ENCODE measurements around the gene NSF. TPM values are rescaled to one million over a fixed set of nuclear protein-coding genes. Genes with fewer than 3 reads are reported as not detected.

Gene NSF
- total RNA-seq, 1 donor from 2014 or later, result 43.0 TPM

DNA sequence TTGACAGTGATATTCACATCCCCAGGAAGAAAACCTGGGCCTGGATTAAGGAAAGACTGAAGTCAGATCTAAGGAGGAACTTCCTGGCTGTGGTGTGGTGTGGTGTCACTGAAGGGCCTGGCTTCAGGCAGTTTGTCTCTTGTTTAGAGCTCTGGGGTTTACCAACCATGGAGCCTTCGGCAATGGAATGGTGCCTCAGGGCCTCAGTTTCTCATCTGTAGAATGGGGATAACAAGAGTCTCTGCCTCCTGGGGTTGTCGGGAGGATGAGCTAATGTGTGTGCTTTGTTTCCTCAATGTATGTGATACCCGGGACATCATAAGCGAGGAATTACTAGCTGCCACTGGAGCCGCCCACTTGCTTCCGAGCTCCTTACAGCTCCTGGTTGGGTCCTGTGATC, 215.3 kb downstream of the NSF start:
- no peak for TF ChIP-seq EZH2phosphoT487 (IDR thresholded peaks at IDR 0.05)
- TF ChIP-seq, protein P1, sequence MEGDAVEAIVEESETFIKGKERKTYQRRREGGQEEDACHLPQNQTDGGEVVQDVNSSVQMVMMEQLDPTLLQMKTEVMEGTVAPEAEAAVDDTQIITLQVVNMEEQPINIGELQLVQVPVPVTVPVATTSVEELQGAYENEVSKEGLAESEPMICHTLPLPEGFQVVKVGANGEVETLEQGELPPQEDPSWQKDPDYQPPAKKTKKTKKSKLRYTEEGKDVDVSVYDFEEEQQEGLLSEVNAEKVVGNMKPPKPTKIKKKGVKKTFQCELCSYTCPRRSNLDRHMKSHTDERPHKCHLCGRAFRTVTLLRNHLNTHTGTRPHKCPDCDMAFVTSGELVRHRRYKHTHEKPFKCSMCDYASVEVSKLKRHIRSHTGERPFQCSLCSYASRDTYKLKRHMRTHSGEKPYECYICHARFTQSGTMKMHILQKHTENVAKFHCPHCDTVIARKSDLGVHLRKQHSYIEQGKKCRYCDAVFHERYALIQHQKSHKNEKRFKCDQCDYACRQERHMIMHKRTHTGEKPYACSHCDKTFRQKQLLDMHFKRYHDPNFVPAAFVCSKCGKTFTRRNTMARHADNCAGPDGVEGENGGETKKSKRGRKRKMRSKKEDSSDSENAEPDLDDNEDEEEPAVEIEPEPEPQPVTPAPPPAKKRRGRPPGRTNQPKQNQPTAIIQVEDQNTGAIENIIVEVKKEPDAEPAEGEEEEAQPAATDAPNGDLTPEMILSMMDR (IDR thresholded peaks at IDR 0.05), result no peak
- no peak for TF ChIP-seq EZH2 (IDR thresholded peaks at IDR 0.05)
- H3K4me2 ChIP-seq, result no peak overlapping the region
- no peak overlapping the region for H3K9ac ChIP-seq
- H2AFZ ChIP-seq (replicated peaks), result no peak overlapping the region
- Mint-ChIP-seq H3K36me3 (peaks cover 30% of the 10 kb centered on the region), H3K27me3 (ENCODE audit: insufficient read depth, low read depth) (peaks cover 15% of the 10 kb centered on the region), H3K4me1 (peaks cover 22% of the 10 kb centered on the region), H3K4me3 (no peak overlapping the region), H3K27ac (no peak overlapping the region), H3K9me3 (no peaks in the 10 kb centered on the region)
- no peaks in the 10 kb centered on the region for H3K36me3 ChIP-seq
- H3K9me3 ChIP-seq (ENCODE audit: low read depth), result no peaks in the 10 kb centered on the region
- no peak overlapping the region for H3K4me3 ChIP-seq
- no peaks in the 10 kb centered on the region for H3K79me2 ChIP-seq (ENCODE audit: low read depth)
- H4K20me1 ChIP-seq (ENCODE audit: low read depth), result no peaks in the 10 kb centered on the region
- H3K4me1 ChIP-seq, result no peaks in the 10 kb centered on the region
- no peak overlapping the region for H3K27ac ChIP-seq
- no peak for DNase-seq (ENCODE audit: low spot score)
- H3F3A ChIP-seq (ENCODE audit: low read depth), result no peaks in the 10 kb centered on the region
- H3K27me3 ChIP-seq, result no peaks in the 10 kb centered on the region

Other genes starting within 250 kb of the NSF start
- gene ARL17B, start 228.9 kb upstream of the NSF start, total RNA-seq (ENCODE audit: low replicate concordance), result 7.1 and 22.4 TPM in 2 replicates
- 13.9 and 16.3 TPM in 2 replicates for gene LRRC37A2, start 78.2 kb upstream of the NSF start, total RNA-seq (ENCODE audit: low replicate concordance)
- gene ARL17A, start 11.0 kb upstream of the NSF start, total RNA-seq (ENCODE audit: low replicate concordance), result 11.2 and 12.4 TPM in 2 replicates
- gene WNT3, start 228.0 kb downstream of the NSF start, total RNA-seq (ENCODE audit: low replicate concordance), result 1.1 and 1.7 TPM in 2 replicates

Data from neural progenitor cell (in vitro differentiated cells).